ENCODE results near the gene PUSL1.
A peak's percentile ranks its signal among the peaks of the same experiment; 100 is the strongest.
"Not testable (repeated sequence)": the region's sequence is repeated elsewhere in the genome, so short reads cannot be mapped to it uniquely, and the experiment has no call there.

The PUSL1 gene

GRCh38 chr1:1311107-1312104 lies 3.0 kb downstream of the PUSL1 start:
- no peak for DNase-seq

GRCh38 chr1:1312450-1313314 lies 4.3 kb downstream of the PUSL1 start:
- no peak for DNase-seq

GRCh38 chr1:1313500-1314236 lies 5.3 kb downstream of the PUSL1 start:
- DNase-seq = no peak

- no peak for DNase-seq
These were observed 5.8 kb downstream of the PUSL1 start for GRCh38 chr1:1314237-1314586.

- no peak for DNase-seq
These were observed 6.4 kb downstream of the PUSL1 start for GRCh38 chr1:1314678-1315335.

GRCh38 chr1:1315435-1315954 lies 7.1 kb downstream of the PUSL1 start:
- no peak for DNase-seq

GRCh38 chr1:1316199-1316598 lies 7.8 kb downstream of the PUSL1 start:
- DNase-seq = not testable (repeated sequence)

GRCh38 chr1:1317420-1317819 lies 9.0 kb downstream of the PUSL1 start:
- no peak for DNase-seq

GRCh38 chr1:1318131-1318652 lies 9.8 kb downstream of the PUSL1 start:
- DNase-seq = no peak

- no peak for DNase-seq
These were observed 10.6 kb downstream of the PUSL1 start for GRCh38 chr1:1318777-1319645.

- no peak for DNase-seq
These were observed 11.2 kb downstream of the PUSL1 start for GRCh38 chr1:1319646-1319941.

GRCh38 chr1:1320666-1321448 lies 12.5 kb downstream of the PUSL1 start:
- DNase-seq = no peak

- DNase-seq = no peak
These were observed 13.1 kb downstream of the PUSL1 start for GRCh38 chr1:1321477-1321876.

GRCh38 chr1:1322418-1322817 lies 14.0 kb downstream of the PUSL1 start:
- no peak for DNase-seq

- no peak for DNase-seq
These were observed 14.6 kb downstream of the PUSL1 start for GRCh38 chr1:1322952-1323351.

GRCh38 chr1:1324084-1324523 lies 15.7 kb downstream of the PUSL1 start:
- DNase-seq = no peak

GRCh38 chr1:1324524-1325287 lies 16.3 kb downstream of the PUSL1 start, which contains the start of the genes CPTP and INTS11:
CPTP (plus strand) TSS chr1:1324802; CDS start chr1:1326911, 2,109 bp downstream.
INTS11 (minus strand) TSS chr1:1324660; CDS start chr1:1324608, 52 bp downstream.
- DNase-seq = peak; percentile 95

GRCh38 chr1:1325288-1326074 lies 17.1 kb downstream of the PUSL1 start:
- DNase-seq = no peak
